Hepatocyte (in vitro differentiated cells): Measurements from ENCODE around the gene PTPRS.

Experiments
- EZH2 ChIP-seq: fragments of 200-600 bp; sonication (generic); IDR thresholded peaks from 2 replicates; pipeline ENCODE4 v1.6.1; 2016; ENCODE audit warnings: antibody characterized with exemption, mild to moderate bottlenecking, borderline replicate concordance
- EZH2phosphoT487 ChIP-seq: fragments of 200-600 bp; sonication (generic); IDR thresholded peaks from one replicate; pipeline ENCODE4 v1.6.1; 2018; ENCODE audit warnings: antibody characterized with exemption, mild to moderate bottlenecking, low read depth, moderate library complexity; ENCODE audit not compliant: unreplicated experiment, severe bottlenecking
- TF ChIP-seq, protein P1 (sequence below): fragments of 200-600 bp; sonication (generic); IDR thresholded peaks from 2 replicates; pipeline ENCODE4 v1.5.1; 2016; ENCODE audit warnings: antibody characterized with exemption, mild to moderate bottlenecking; ENCODE audit not compliant: poor library complexity

- TF ChIP-seq, protein P1, sequence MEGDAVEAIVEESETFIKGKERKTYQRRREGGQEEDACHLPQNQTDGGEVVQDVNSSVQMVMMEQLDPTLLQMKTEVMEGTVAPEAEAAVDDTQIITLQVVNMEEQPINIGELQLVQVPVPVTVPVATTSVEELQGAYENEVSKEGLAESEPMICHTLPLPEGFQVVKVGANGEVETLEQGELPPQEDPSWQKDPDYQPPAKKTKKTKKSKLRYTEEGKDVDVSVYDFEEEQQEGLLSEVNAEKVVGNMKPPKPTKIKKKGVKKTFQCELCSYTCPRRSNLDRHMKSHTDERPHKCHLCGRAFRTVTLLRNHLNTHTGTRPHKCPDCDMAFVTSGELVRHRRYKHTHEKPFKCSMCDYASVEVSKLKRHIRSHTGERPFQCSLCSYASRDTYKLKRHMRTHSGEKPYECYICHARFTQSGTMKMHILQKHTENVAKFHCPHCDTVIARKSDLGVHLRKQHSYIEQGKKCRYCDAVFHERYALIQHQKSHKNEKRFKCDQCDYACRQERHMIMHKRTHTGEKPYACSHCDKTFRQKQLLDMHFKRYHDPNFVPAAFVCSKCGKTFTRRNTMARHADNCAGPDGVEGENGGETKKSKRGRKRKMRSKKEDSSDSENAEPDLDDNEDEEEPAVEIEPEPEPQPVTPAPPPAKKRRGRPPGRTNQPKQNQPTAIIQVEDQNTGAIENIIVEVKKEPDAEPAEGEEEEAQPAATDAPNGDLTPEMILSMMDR, result no peak
- no peak for TF ChIP-seq EZH2
- no peak for TF ChIP-seq EZH2phosphoT487
Observed at GRCh38 chr19:5292453-5292821, 48.2 kb downstream of the PTPRS start.
